H9 (cell line): ENCODE results near the gene AP1S3. TPM values are rescaled to one million over a fixed set of nuclear protein-coding genes. Genes with fewer than 3 reads are reported as not detected.

ENCODE experiments used
- DNase-seq: peaks from one replicate; pipeline ENCODE4 v3.0.0-alpha.2; 2017
- H2AFZ ChIP-seq: one replicate; pipeline ENCODE4 v1.6.1; 2013; ENCODE audit warnings: mild to moderate bottlenecking, low read length, control low read depth, moderate library complexity
- H2AK5ac ChIP-seq: 2 replicates; pipeline ENCODE4 v1.6.1; 2013; ENCODE audit warnings: low read length, control low read depth, mixed read lengths; ENCODE audit not compliant: insufficient read length
- H2BK120ac ChIP-seq: one replicate; pipeline ENCODE4 v1.6.1; 2013; ENCODE audit warnings: low read depth, mild to moderate bottlenecking, low read length, control low read depth, inconsistent platforms; ENCODE audit not compliant: poor library complexity, severe bottlenecking
- H2BK12ac ChIP-seq: 2 replicates; pipeline ENCODE4 v1.6.1; 2013; ENCODE audit warnings: low read length, control low read depth, mixed read lengths, low read depth; ENCODE audit not compliant: insufficient read length
- H2BK15ac ChIP-seq: 2 replicates; pipeline ENCODE4 v1.6.1; 2013; ENCODE audit warnings: low read depth, low read length, control low read depth
- H2BK20ac ChIP-seq: one replicate; pipeline ENCODE4 v1.6.1; 2013; ENCODE audit warnings: low read depth, mild to moderate bottlenecking, low read length, control low read depth, inconsistent platforms; ENCODE audit not compliant: poor library complexity, severe bottlenecking
- H2BK5ac ChIP-seq: 2 replicates; pipeline ENCODE4 v1.6.1; 2013; ENCODE audit warnings: low read length, control low read depth, mixed read lengths; ENCODE audit not compliant: insufficient read length
- H3K14ac ChIP-seq: 2 replicates; pipeline ENCODE4 v1.6.1; 2013; ENCODE audit warnings: low read length, control low read depth; ENCODE audit not compliant: insufficient read depth
- H3K18ac ChIP-seq: 2 replicates; pipeline ENCODE4 v1.6.1; 2013; ENCODE audit warnings: low read depth, mild to moderate bottlenecking, mixed read lengths, low read length, control low read depth; ENCODE audit not compliant: insufficient read length
- H3K23ac ChIP-seq: 2 replicates; pipeline ENCODE4 v1.6.1; 2013; ENCODE audit warnings: low read length, control low read depth, mixed read lengths, low read depth; ENCODE audit not compliant: insufficient read length
- H3K23me2 ChIP-seq: 2 replicates; pipeline ENCODE4 v1.6.1; 2013; ENCODE audit warnings: low read depth, mild to moderate bottlenecking, mixed read lengths, low read length, control low read depth; ENCODE audit not compliant: insufficient read length, poor library complexity, severe bottlenecking
- H3K27ac ChIP-seq: 2 replicates; pipeline ENCODE4 v1.5.1; 2013; ENCODE audit warnings: low read length, control low read depth, mixed read lengths, low read depth; ENCODE audit not compliant: insufficient read length
- H3K27me3 ChIP-seq: 2 replicates; pipeline ENCODE4 v1.6.1; 2013; ENCODE audit warnings: low read length, control low read depth, inconsistent platforms; ENCODE audit not compliant: insufficient read depth
- H3K4ac ChIP-seq: 2 replicates; pipeline ENCODE4 v1.6.1; 2013; ENCODE audit warnings: low read depth, mild to moderate bottlenecking, control low read depth, inconsistent platforms, low read length, moderate library complexity
- H3K4me1 ChIP-seq: 2 replicates; pipeline ENCODE4 v1.6.1; 2013; ENCODE audit warnings: low read length, control low read depth, inconsistent platforms; ENCODE audit not compliant: insufficient read depth
- H3K4me2 ChIP-seq: 2 replicates; pipeline ENCODE4 v1.6.1; 2013; ENCODE audit warnings: low read length, control low read depth, mixed read lengths; ENCODE audit not compliant: insufficient read length, insufficient read depth
- H3K56ac ChIP-seq: 2 replicates; pipeline ENCODE4 v1.6.1; 2013; ENCODE audit warnings: low read depth, mild to moderate bottlenecking, mixed read lengths, low read length, control low read depth; ENCODE audit not compliant: insufficient read length
- H3K79me1 ChIP-seq: 2 replicates; pipeline ENCODE4 v1.6.1; 2013; ENCODE audit warnings: low read depth, mild to moderate bottlenecking, moderate library complexity, low read length, control low read depth, inconsistent platforms; ENCODE audit not compliant: insufficient read depth, poor library complexity, severe bottlenecking
- H3K79me2 ChIP-seq: 2 replicates; pipeline ENCODE4 v1.6.1; 2013; ENCODE audit warnings: low read length, control low read depth, inconsistent platforms; ENCODE audit not compliant: insufficient read depth
- H3K9ac ChIP-seq: 2 replicates; pipeline ENCODE4 v1.6.1; 2013; ENCODE audit warnings: low read length, control low read depth, mixed read lengths; ENCODE audit not compliant: insufficient read length; ENCODE audit errors: extremely low read depth
- H3K9me3 ChIP-seq: one replicate; pipeline ENCODE4 v1.6.1; 2013; ENCODE audit warnings: low read depth, low read length, inconsistent platforms; ENCODE audit not compliant: control insufficient read depth
- H3T11ph ChIP-seq: one replicate; pipeline ENCODE4 v1.6.1; 2013; ENCODE audit warnings: mild to moderate bottlenecking, low read length, control low read depth, inconsistent platforms
- H4K20me1 ChIP-seq: one replicate; pipeline ENCODE4 v1.6.1; 2013; ENCODE audit not compliant: control insufficient read depth, insufficient read length, insufficient read depth
- H4K5ac ChIP-seq: 2 replicates; pipeline ENCODE4 v1.6.1; 2013; ENCODE audit warnings: low read depth, mild to moderate bottlenecking, mixed read lengths, low read length, control low read depth; ENCODE audit not compliant: insufficient read length
- H4K8ac ChIP-seq: replicated peaks from 2 replicates; pipeline ENCODE4 v1.6.1; 2013; ENCODE audit warnings: low read length, control low read depth, mixed read lengths, low read depth; ENCODE audit not compliant: insufficient read length
- H4K91ac ChIP-seq: 2 replicates; pipeline ENCODE4 v1.6.1; 2013; ENCODE audit warnings: low read depth, mild to moderate bottlenecking, moderate library complexity, mixed read lengths, low read length, control low read depth; ENCODE audit not compliant: insufficient read length
- H3K27ac Mint-ChIP-seq, 3 experiments: 2 replicates in 2 of 3; 3 replicates in 1 of 3; pipeline ENCODE4 v1.8.0; 2020 to 2021; ENCODE audit warnings: mixed read lengths in 3 of 3, mild to moderate bottlenecking in 1 of 3, moderate library complexity in 1 of 3
- H3K27me3 Mint-ChIP-seq: 2 replicates; pipeline ENCODE4 v1.8.0; 2021; ENCODE audit warnings: low read depth, mild to moderate bottlenecking, moderate library complexity, mixed read lengths
- H3K36me3 Mint-ChIP-seq, 3 experiments: 2 replicates in 2 of 3; 3 replicates in 1 of 3; pipeline ENCODE4 v1.8.0; 2020 to 2021; ENCODE audit warnings: low read depth in 3 of 3, mixed read lengths in 3 of 3; ENCODE audit not compliant: insufficient read depth in 1 of 3
- H3K4me1 Mint-ChIP-seq, 2 experiments: 2 replicates each; pipeline ENCODE4 v1.8.0; 2020; ENCODE audit warnings: mixed read lengths in 2 of 2
- H3K4me3 Mint-ChIP-seq, 2 experiments: 2 replicates in 1 of 2; 3 replicates in 1 of 2; pipeline ENCODE4 v1.8.0; 2020 to 2021; ENCODE audit warnings: mild to moderate bottlenecking in 2 of 2, mixed read lengths in 2 of 2, moderate library complexity in 1 of 2
- H3K9me3 Mint-ChIP-seq, 2 experiments: 2 replicates in 1 of 2; 3 replicates in 1 of 2; pipeline ENCODE4 v1.8.0; 2020; ENCODE audit warnings: mild to moderate bottlenecking in 2 of 2, mixed read lengths in 2 of 2, moderate library complexity in 1 of 2
- WGBS: extraction: QIAGEN DNeasy Blood & Tissue Kit; methylation state at CpG from one replicate; pipeline ENCODE4 v1.1.7; 2013; ENCODE audit warnings: missing lambda C conversion rate, low lambda C conversion rate, mixed read lengths; ENCODE audit not compliant: insufficient read length; ENCODE audit errors: extremely low coverage; 5-methylcytosine and 5-hydroxymethylcytosine counted together
- total RNA-seq: library from RNA; stranded (reverse); gene quantifications from 2 replicates; pipeline ENCODE4 v1.2.1, GENCODE V29; 2021
- TF ChIP-seq, protein P1 (sequence below): fragments of 200-600 bp; sonication (generic); conservative IDR thresholded peaks from 3 replicates; pipeline ENCODE4 v1.8.0; 2021; ENCODE audit warnings: antibody characterized with exemption, mild to moderate bottlenecking

Gene AP1S3
- total RNA-seq, 1 experiment from 2014 or later, result 8.7 TPM

DNA sequence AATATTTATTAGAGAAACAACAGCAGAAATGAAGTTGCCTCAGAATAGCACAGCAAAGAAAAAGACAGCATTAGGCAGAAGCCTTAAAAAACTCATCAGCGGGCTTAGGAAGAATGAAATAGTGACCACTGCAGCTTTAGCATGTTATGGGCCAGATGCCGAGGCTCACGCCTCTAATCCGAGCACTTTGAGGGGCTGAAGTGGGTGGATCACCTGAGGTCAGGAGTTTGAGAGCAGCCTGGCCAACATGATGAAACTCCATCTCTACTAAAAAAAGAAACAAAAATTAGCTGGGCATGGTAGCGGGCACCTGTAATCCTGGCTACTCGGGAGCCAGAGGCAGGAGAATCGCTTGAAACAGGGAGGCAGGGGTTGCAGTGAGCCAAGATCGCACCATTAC is 32.4 kb downstream of the AP1S3 start:
- Histone ChIP-seq H3K27me3 (no peaks in the 10 kb centered on the region), H2AK5ac (no peak overlapping the region), H4K8ac (no peak overlapping the region), H2BK15ac (no peak overlapping the region), H2BK20ac (no peak overlapping the region), H2BK12ac (no peak overlapping the region), H4K20me1 (no peaks in the 10 kb centered on the region), H3K4me2 (no peak overlapping the region), H3K79me1 (peaks cover 3% of the 10 kb centered on the region), H4K5ac (no peak overlapping the region), H4K91ac (no peak overlapping the region), H3K4ac (no peak overlapping the region), H3K27ac (no peak overlapping the region), H3K4me1 (peaks cover 2% of the 10 kb centered on the region; the same call in 1 of the 2 replicates), H3K14ac (no peak overlapping the region), H3K56ac (no peak overlapping the region), H2BK5ac (no peak overlapping the region), H3K79me2 (no peaks in the 10 kb centered on the region), H2AFZ (no peak overlapping the region), H3K23me2 (no peaks in the 10 kb centered on the region), H3T11ph (no peak overlapping the region), H3K23ac (no peak overlapping the region), H2BK120ac (no peak overlapping the region), H3K18ac (no peak overlapping the region), H3K9me3 (no peaks in the 10 kb centered on the region), H3K9ac (no peak overlapping the region)
- no peak overlapping the region for H3K4me3 Mint-ChIP-seq
- TF ChIP-seq, protein P1, sequence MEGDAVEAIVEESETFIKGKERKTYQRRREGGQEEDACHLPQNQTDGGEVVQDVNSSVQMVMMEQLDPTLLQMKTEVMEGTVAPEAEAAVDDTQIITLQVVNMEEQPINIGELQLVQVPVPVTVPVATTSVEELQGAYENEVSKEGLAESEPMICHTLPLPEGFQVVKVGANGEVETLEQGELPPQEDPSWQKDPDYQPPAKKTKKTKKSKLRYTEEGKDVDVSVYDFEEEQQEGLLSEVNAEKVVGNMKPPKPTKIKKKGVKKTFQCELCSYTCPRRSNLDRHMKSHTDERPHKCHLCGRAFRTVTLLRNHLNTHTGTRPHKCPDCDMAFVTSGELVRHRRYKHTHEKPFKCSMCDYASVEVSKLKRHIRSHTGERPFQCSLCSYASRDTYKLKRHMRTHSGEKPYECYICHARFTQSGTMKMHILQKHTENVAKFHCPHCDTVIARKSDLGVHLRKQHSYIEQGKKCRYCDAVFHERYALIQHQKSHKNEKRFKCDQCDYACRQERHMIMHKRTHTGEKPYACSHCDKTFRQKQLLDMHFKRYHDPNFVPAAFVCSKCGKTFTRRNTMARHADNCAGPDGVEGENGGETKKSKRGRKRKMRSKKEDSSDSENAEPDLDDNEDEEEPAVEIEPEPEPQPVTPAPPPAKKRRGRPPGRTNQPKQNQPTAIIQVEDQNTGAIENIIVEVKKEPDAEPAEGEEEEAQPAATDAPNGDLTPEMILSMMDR, result no peak
- no peaks in the 10 kb centered on the region for H3K4me1 Mint-ChIP-seq
- H3K27ac Mint-ChIP-seq, result no peak overlapping the region
- H3K27me3 Mint-ChIP-seq, result no peaks in the 10 kb centered on the region
- no peak for DNase-seq
- no CpG with 5 or more reads among the region's 8 CpGs for WGBS
- no peaks in the 10 kb centered on the region for H3K9me3 Mint-ChIP-seq
- H3K36me3 Mint-ChIP-seq, result no peaks in the 10 kb centered on the region; a peak in 1 of 7 replicates
